Lung (tissue), 12 donors: ENCODE results near the gene PELI2. TPM values are rescaled to one million over a fixed set of nuclear protein-coding genes. Genes with fewer than 3 reads are reported as not detected.

ENCODE experiments used
- ATAC-seq: fragments of 200-7000 bp; cut with Tn5 transposase; one replicate; pipeline ENCODE4 v1.9.1; 2020; ENCODE audit warnings: moderate number of reproducible peaks; ENCODE audit not compliant: insufficient read depth, low FRiP score
- DNase-seq, 3 donors: peaks; one replicate each; pipeline ENCODE4 v3.0.0-alpha.2; 2013 to 2017
- H3K27ac ChIP-seq, 2 donors: one replicate each; pipeline ENCODE4 v1.5.1; 2013; ENCODE audit warnings: mild to moderate bottlenecking in 2 of 2, moderate library complexity in 2 of 2, control low read depth in 1 of 2, inconsistent platforms in 1 of 2, low read depth in 1 of 2, low read length in 1 of 2
- H3K27me3 ChIP-seq, 3 donors: one replicate each; pipeline ENCODE4 v1.5.1; 2013; ENCODE audit warnings: low read length in 2 of 3; ENCODE audit not compliant: control insufficient read depth in 3 of 3, insufficient read depth in 3 of 3
- H3K36me3 ChIP-seq, 4 donors: one replicate each; pipeline ENCODE4 v1.5.1; 2013; ENCODE audit warnings: low read length in 4 of 4, mild to moderate bottlenecking in 1 of 4, moderate library complexity in 1 of 4; ENCODE audit not compliant: control insufficient read depth in 4 of 4, insufficient read depth in 4 of 4
- H3K4me1 ChIP-seq, 5 donors: one replicate each; pipeline ENCODE4 v1.5.1; 2013; ENCODE audit warnings: low read length in 5 of 5, mild to moderate bottlenecking in 2 of 5, moderate library complexity in 1 of 5; ENCODE audit not compliant: control insufficient read depth in 5 of 5, insufficient read depth in 5 of 5
- H3K4me3 ChIP-seq: one replicate; pipeline ENCODE4 v1.5.1; 2013; ENCODE audit warnings: mild to moderate bottlenecking, control low read depth, moderate library complexity
- H3K9ac ChIP-seq, 2 donors: one replicate each; pipeline ENCODE4 v1.5.1; 2013; ENCODE audit warnings: low read length in 2 of 2, control low read depth in 1 of 2; ENCODE audit not compliant: insufficient read depth in 1 of 2
- H3K9me3 ChIP-seq, 4 donors: one replicate each; pipeline ENCODE4 v1.5.1; 2013; ENCODE audit warnings: low read length in 3 of 4, mild to moderate bottlenecking in 1 of 4, moderate library complexity in 1 of 4; ENCODE audit not compliant: control insufficient read depth in 4 of 4, insufficient read depth in 3 of 4
- WGBS, 2 donors: extraction: QIAGEN DNeasy Blood & Tissue Kit; methylation state at CpG; one replicate each; pipeline ENCODE4 v1.1.7; 2013; 5-methylcytosine and 5-hydroxymethylcytosine counted together
- polyA plus RNA-seq, 2 donors: library from polyadenylated mRNA; stranded (reverse); fragments of 200-250 nt; gene quantifications; one replicate each; pipeline ENCODE4 v1.2.1, GENCODE V29; 2013
- total RNA-seq, 2 donors: library from RNA; depleted of rRNA in 1 of 2; stranded (reverse); fragments of >200 nt in 1 of 2; gene quantifications; one replicate each; pipeline ENCODE4 v1.2.1, GENCODE V29; 2014 to 2021
- TF ChIP-seq, protein P1 (sequence below): IDR thresholded peaks from 2 replicates; pipeline ENCODE4 v1.5.1; 2012; ENCODE audit warnings: mild to moderate bottlenecking; ENCODE audit errors: control extremely low read depth, extremely low read depth
- donor health status: control.
- donor health status: control.
- donor health status: Bipolar disorder and iron deficiency.
- donor health status: healthy.
- donor health status: DM: yes; HTN: yes; CAD: no.

PELI2 gene
- total and polyA plus RNA-seq, 4 donors = 3.8 to 21.1 (median 8.5) TPM

DNA sequence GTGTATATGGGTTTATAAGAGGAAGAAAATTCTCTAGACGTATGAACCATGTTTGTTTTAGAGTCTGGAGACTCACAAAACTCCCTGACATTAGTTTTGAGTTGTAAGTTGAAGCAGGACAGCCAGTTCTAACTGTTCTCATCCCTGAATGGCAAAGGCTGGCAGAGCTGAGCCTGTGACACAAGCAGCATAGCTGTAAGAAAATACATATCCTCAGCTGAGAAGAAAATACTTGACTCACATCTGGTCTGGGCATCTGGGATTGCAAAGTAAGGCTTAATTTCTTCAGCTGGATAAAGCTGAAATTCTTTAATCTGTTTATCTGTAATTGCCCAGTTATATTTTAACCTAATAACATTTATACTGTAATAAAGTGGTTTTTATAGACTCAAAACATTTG lies 156.3 kb downstream of the PELI2 start:
- no peak overlapping the region for H3K4me3 ChIP-seq
- no peak overlapping the region for H3K9ac ChIP-seq
- no peak overlapping the region for H3K27ac ChIP-seq
- H3K4me1 ChIP-seq = peaks cover 0 to 2% (median 0%) of the 10 kb centered on the region in 5 donors
- TF ChIP-seq, protein P1, sequence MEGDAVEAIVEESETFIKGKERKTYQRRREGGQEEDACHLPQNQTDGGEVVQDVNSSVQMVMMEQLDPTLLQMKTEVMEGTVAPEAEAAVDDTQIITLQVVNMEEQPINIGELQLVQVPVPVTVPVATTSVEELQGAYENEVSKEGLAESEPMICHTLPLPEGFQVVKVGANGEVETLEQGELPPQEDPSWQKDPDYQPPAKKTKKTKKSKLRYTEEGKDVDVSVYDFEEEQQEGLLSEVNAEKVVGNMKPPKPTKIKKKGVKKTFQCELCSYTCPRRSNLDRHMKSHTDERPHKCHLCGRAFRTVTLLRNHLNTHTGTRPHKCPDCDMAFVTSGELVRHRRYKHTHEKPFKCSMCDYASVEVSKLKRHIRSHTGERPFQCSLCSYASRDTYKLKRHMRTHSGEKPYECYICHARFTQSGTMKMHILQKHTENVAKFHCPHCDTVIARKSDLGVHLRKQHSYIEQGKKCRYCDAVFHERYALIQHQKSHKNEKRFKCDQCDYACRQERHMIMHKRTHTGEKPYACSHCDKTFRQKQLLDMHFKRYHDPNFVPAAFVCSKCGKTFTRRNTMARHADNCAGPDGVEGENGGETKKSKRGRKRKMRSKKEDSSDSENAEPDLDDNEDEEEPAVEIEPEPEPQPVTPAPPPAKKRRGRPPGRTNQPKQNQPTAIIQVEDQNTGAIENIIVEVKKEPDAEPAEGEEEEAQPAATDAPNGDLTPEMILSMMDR = no peak
- no peaks in the 10 kb centered on the region for H3K27me3 ChIP-seq
- no peaks in the 10 kb centered on the region for H3K36me3 ChIP-seq
- H3K9me3 ChIP-seq = no peaks in the 10 kb centered on the region
- ATAC-seq (no peak), DNase-seq (no peak)
- WGBS, 2 donors = 55 to 79% methylated on average over 1 of the region's 1 CpG

DNA sequence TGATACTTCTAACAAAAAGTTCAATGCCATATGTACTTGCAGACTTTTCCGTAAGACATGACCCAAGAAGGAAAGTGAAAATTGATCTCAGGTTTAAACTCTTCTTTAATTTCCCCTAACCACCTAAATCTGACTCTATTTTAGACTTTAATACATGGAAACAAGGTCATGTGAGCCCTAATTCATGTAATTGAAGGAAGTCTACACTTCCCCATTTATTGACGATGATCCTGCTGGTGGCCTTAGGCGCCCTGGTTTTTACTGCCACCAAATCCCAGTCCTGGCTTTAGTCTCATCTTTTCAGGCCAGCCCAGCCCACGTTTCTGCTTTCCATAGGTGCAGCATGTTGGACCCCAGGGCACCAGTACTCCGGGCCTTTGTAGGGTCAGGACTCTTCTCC lies 157.9 kb downstream of the PELI2 start:
- peaks cover 0 to 2% (median 0%) of the 10 kb centered on the region in 5 donors for H3K4me1 ChIP-seq
- DNase-seq = no peak
- no peak overlapping the region for H3K4me3 ChIP-seq
- H3K36me3 ChIP-seq = no peaks in the 10 kb centered on the region
- 77 to 91% methylated on average over 5 of the region's 5 CpGs for WGBS, 2 donors
- H3K27ac ChIP-seq = no peak overlapping the region
- no peaks in the 10 kb centered on the region for H3K27me3 ChIP-seq
- no peak overlapping the region for H3K9ac ChIP-seq
- no peak for ATAC-seq
- H3K9me3 ChIP-seq = no peaks in the 10 kb centered on the region
- TF ChIP-seq, protein P1 = no peak

DNA sequence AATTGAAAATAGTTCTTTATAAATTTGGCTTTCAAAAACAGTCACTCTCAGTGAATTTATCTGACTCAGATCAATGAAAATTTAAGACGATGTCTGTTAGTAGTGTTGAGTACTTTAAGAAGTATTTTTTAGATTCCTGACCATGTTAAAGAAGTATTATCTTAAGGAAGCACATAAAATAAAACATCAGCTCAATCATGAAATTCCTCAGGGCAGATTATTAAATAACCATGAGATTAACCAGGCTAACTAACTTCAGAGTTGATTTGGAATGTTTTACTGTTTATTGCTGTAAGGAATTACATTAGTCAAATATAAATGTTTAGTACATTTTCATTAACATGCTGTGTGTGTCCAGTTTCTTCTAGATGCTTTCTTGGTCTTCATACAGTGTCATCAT lies 160.2 kb downstream of the PELI2 start:
- no peaks in the 10 kb centered on the region for H3K27me3 ChIP-seq
- no peak for ATAC-seq
- no peaks in the 10 kb centered on the region for H3K9me3 ChIP-seq
- no peaks in the 10 kb centered on the region for H3K36me3 ChIP-seq
- TF ChIP-seq, protein P1 = no peak
- H3K4me3 ChIP-seq = no peak overlapping the region
- no peak overlapping the region for H3K27ac ChIP-seq
- H3K4me1 ChIP-seq = peaks cover 0 to 2% (median 0%) of the 10 kb centered on the region in 5 donors
- H3K9ac ChIP-seq = no peak overlapping the region
- no peak for DNase-seq
- 90 to 98% methylated on average over 1 of the region's 1 CpG for WGBS, 2 donors

DNA sequence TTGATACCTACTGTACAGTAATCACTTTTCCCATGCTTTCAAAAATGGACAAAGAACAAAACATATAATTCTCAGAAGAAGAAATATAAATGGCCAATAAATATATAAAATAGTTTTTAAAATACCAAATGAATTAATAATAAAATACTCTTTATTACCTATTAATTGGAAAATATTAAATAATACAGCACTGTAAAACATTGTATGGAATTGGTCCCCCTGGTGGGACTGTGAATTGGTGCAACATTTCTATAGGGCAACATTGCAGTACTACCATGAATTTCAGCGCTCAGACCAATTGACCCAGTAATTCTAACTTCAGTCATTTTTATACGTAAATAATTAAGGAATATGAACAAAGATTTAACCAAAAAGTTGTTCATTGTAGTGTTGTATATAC lies 162.6 kb downstream of the PELI2 start:
- no peaks in the 10 kb centered on the region for H3K27me3 ChIP-seq
- TF ChIP-seq, protein P1 = no peak
- H3K27ac ChIP-seq = no peak overlapping the region
- no peak overlapping the region for H3K4me3 ChIP-seq
- no peak for DNase-seq
- no peaks in the 10 kb centered on the region for H3K4me1 ChIP-seq
- H3K9me3 ChIP-seq = no peaks in the 10 kb centered on the region
- WGBS, 2 donors = 95 to 97% methylated on average over 2 of the region's 2 CpGs
- ATAC-seq = no peak
- H3K36me3 ChIP-seq = peaks cover 0 to 2% (median 0%) of the 10 kb centered on the region in 4 donors
- no peak overlapping the region for H3K9ac ChIP-seq
